Measurements from ENCODE around the gene EVI5L.
"Not testable (repeated sequence)": the region's sequence is repeated elsewhere in the genome, so short reads cannot be mapped to it uniquely, and the experiment has no call there.

Gene EVI5L

DNA sequence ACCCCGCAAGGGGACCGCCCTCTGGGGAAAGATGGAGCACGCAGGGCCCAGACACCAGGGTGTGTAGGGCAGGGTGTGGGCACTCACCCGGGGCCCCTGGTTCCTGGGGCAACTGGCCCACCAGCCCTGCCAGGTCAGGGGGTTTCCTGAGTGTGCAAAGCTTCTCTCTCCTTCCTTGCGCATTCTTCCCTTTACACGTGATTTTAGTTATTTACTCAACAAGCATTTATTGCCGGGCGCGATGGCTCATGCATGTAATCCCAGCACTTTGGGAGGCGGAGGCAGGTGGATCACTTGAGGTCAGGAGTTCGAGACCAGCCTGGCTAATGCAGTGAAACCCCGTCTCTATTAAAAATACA, 23.7 kb downstream of the EVI5L start:
- no peaks in the 10 kb centered on the region for H3K9me3 ChIP-seq (ENCODE audit: control insufficient read depth in 2 of 2, low read length in 2 of 2)
- no peak overlapping the region for H3K27ac ChIP-seq (ENCODE audit: low read length)
- H3K36me3 ChIP-seq (ENCODE audit: control insufficient read depth in 2 of 2, insufficient read depth in 2 of 2, low read length in 2 of 2), result no peaks in the 10 kb centered on the region
- no peak overlapping the region for H3K9ac ChIP-seq (ENCODE audit: low read length in 2 of 2)
- no peak overlapping the region for H3K4me3 ChIP-seq (ENCODE audit: low read length in 2 of 2)
- peaks cover 6% of the 10 kb centered on the region for H3K4me1 ChIP-seq (ENCODE audit: control insufficient read depth, insufficient read depth, low read length)
- H3K27me3 ChIP-seq (ENCODE audit: control insufficient read depth in 1 of 2, insufficient read depth in 2 of 2, low read length in 2 of 2), result peaks cover 4 to 12% of the 10 kb centered on the region in 2 donors

- H3K9me3 ChIP-seq (ENCODE audit: control insufficient read depth in 2 of 2, low read length in 2 of 2), result no peaks in the 10 kb centered on the region
- peaks cover 15 to 17% of the 10 kb centered on the region in 2 donors for H3K27me3 ChIP-seq (ENCODE audit: control insufficient read depth in 1 of 2, insufficient read depth in 2 of 2, low read length in 2 of 2)
- no peak overlapping the region for H3K4me3 ChIP-seq (ENCODE audit: low read length in 2 of 2)
- H3K9ac ChIP-seq (ENCODE audit: low read length in 2 of 2), result no peak overlapping the region
- H3K4me1 ChIP-seq (ENCODE audit: control insufficient read depth, insufficient read depth, low read length), result peaks cover 6% of the 10 kb centered on the region
- H3K27ac ChIP-seq (ENCODE audit: low read length), result no peak overlapping the region
- H3K36me3 ChIP-seq (ENCODE audit: control insufficient read depth in 2 of 2, insufficient read depth in 2 of 2, low read length in 2 of 2), result peaks cover 6 to 8% of the 10 kb centered on the region in 2 donors
Observed at GRCh38 chr19:7855426-7856108, 25.5 kb downstream of the EVI5L start.

GRCh38 chr19:7856109-7856591, 26.1 kb downstream of the EVI5L start:
- peaks cover 21 to 22% of the 10 kb centered on the region in 2 donors for H3K27me3 ChIP-seq (ENCODE audit: control insufficient read depth in 1 of 2, insufficient read depth in 2 of 2, low read length in 2 of 2)
- H3K9ac ChIP-seq (ENCODE audit: low read length in 2 of 2), result no peak overlapping the region
- H3K4me3 ChIP-seq (ENCODE audit: low read length in 2 of 2), result no peak overlapping the region
- no peaks in the 10 kb centered on the region for H3K9me3 ChIP-seq (ENCODE audit: control insufficient read depth in 2 of 2, low read length in 2 of 2)
- no peak overlapping the region for H3K27ac ChIP-seq (ENCODE audit: low read length)
- peaks cover 6 to 8% of the 10 kb centered on the region in 2 donors for H3K36me3 ChIP-seq (ENCODE audit: control insufficient read depth in 2 of 2, insufficient read depth in 2 of 2, low read length in 2 of 2)
- H3K4me1 ChIP-seq (ENCODE audit: control insufficient read depth, insufficient read depth, low read length), result peaks cover 6% of the 10 kb centered on the region

GRCh38 chr19:7856679-7857663, 27.0 kb downstream of the EVI5L start:
- Histone ChIP-seq H3K9ac (ENCODE audit: low read length in 2 of 2) (no peak overlapping the region), H3K27me3 (ENCODE audit: control insufficient read depth in 1 of 2, insufficient read depth in 2 of 2, low read length in 2 of 2) (peaks cover 28 to 29% of the 10 kb centered on the region in 2 donors), H3K36me3 (ENCODE audit: control insufficient read depth in 2 of 2, insufficient read depth in 2 of 2, low read length in 2 of 2) (peaks cover 6 to 8% of the 10 kb centered on the region in 2 donors), H3K4me3 (ENCODE audit: low read length in 2 of 2) (no peak overlapping the region), H3K9me3 (ENCODE audit: control insufficient read depth in 2 of 2, low read length in 2 of 2) (no peaks in the 10 kb centered on the region), H3K4me1 (ENCODE audit: control insufficient read depth, insufficient read depth, low read length) (peaks cover 10% of the 10 kb centered on the region), H3K27ac (ENCODE audit: low read length) (no peak overlapping the region)

DNA sequence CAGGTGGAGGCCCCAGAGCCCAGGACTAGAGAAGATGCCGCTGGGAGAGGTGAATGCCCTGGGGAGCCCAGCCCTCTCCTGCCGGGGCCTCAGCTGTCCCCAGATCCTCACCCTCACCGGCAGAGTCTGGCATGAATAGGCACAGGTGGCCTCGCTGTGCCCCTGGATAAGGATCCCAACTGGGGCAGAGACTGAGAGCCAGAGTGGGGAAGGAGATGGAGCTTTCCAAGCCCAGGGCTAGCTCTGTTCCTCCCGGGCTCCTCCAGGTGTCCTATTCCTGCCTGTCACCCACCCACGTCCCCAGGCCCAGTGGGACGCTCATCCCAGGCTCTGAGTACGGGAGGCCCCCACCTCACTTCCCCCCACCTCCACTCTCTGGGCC, 27.7 kb downstream of the EVI5L start:
- H3K36me3 ChIP-seq (ENCODE audit: control insufficient read depth in 2 of 2, insufficient read depth in 2 of 2, low read length in 2 of 2), result peaks cover 6 to 8% of the 10 kb centered on the region in 2 donors
- H3K9ac ChIP-seq (ENCODE audit: low read length in 2 of 2), result no peak overlapping the region
- peaks cover 30 to 31% of the 10 kb centered on the region in 2 donors for H3K27me3 ChIP-seq (ENCODE audit: control insufficient read depth in 1 of 2, insufficient read depth in 2 of 2, low read length in 2 of 2)
- H3K4me1 ChIP-seq (ENCODE audit: control insufficient read depth, insufficient read depth, low read length), result peaks cover 11% of the 10 kb centered on the region
- H3K9me3 ChIP-seq (ENCODE audit: control insufficient read depth in 2 of 2, low read length in 2 of 2), result no peaks in the 10 kb centered on the region
- no peak overlapping the region for H3K4me3 ChIP-seq (ENCODE audit: low read length in 2 of 2)
- H3K27ac ChIP-seq (ENCODE audit: low read length), result no peak overlapping the region

DNA sequence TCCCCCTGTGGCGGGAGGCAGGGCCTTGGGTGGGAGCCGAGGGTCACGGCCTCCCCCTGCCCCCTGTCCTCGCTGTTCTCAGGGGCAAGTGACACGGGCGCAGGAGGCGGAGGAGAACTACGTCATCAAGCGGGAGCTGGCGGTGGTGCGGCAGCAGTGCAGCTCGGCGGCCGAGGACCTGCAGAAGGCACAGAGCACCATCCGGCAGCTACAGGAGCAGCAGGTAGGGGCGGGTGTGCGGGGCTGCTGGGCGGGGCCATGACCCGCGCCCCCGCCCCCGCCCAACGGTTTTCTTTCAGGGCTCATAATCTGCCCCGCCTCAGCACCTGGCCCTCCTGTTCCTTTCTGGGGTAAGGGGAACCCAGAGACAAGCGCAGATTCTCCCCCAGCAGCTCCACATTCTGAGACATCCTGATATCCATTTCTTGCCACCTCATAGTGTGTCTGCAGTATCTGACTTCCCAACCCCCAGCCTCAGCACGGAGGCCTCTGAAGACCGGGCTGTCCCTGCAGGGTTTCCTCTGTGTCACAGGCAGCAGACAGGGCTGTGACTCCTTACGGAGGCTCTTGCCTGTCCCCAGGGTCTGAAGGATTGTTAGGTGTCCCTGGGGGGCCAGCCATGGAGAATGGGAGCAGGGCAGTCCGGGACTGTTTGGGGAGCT, 28.2 kb downstream of the EVI5L start:
- Histone ChIP-seq H3K4me3 (ENCODE audit: low read length in 2 of 2) (no peak overlapping the region), H3K4me1 (ENCODE audit: control insufficient read depth, insufficient read depth, low read length) (peaks cover 8% of the 10 kb centered on the region), H3K9me3 (ENCODE audit: control insufficient read depth in 2 of 2, low read length in 2 of 2) (no peaks in the 10 kb centered on the region), H3K36me3 (ENCODE audit: control insufficient read depth in 2 of 2, insufficient read depth in 2 of 2, low read length in 2 of 2) (peaks cover 6 to 8% of the 10 kb centered on the region in 2 donors), H3K9ac (ENCODE audit: low read length in 2 of 2) (no peak overlapping the region), H3K27me3 (ENCODE audit: control insufficient read depth in 1 of 2, insufficient read depth in 2 of 2, low read length in 2 of 2) (peaks cover 30 to 31% of the 10 kb centered on the region in 2 donors), H3K27ac (ENCODE audit: low read length) (no peak overlapping the region)

DNA sequence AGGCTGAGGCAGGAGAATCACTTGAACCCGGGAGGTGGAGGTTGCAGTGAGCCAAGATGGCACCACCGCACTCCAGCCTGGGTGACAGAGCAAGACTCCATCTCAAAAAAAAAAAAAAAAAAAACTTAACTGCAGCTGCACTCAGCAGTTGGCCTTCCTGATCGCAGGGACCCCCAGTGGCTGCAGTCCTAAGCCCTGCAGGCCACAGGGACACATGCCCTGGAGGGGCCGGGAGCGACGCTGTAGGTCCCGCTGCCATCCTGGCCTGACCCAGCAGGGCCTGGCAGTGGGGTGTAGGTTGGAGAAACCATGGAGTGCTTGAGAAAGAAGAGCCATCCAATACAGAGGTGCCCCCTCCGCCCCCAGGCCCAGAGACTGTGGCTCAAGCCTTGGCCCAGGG, 29.1 kb downstream of the EVI5L start:
- not testable (repeated sequence) for H3K36me3 ChIP-seq (ENCODE audit: control insufficient read depth in 2 of 2, insufficient read depth in 2 of 2, low read length in 2 of 2); H3K4me3 ChIP-seq (ENCODE audit: low read length in 2 of 2); H3K9ac ChIP-seq (ENCODE audit: low read length in 2 of 2); H3K9me3 ChIP-seq (ENCODE audit: control insufficient read depth in 2 of 2, low read length in 2 of 2); H3K27ac ChIP-seq (ENCODE audit: low read length); H3K4me1 ChIP-seq (ENCODE audit: control insufficient read depth, insufficient read depth, low read length)
- H3K27me3 ChIP-seq (ENCODE audit: control insufficient read depth in 1 of 2, insufficient read depth in 2 of 2, low read length in 2 of 2), result peaks cover 31 to 35% of the 10 kb centered on the region in 2 donors

DNA sequence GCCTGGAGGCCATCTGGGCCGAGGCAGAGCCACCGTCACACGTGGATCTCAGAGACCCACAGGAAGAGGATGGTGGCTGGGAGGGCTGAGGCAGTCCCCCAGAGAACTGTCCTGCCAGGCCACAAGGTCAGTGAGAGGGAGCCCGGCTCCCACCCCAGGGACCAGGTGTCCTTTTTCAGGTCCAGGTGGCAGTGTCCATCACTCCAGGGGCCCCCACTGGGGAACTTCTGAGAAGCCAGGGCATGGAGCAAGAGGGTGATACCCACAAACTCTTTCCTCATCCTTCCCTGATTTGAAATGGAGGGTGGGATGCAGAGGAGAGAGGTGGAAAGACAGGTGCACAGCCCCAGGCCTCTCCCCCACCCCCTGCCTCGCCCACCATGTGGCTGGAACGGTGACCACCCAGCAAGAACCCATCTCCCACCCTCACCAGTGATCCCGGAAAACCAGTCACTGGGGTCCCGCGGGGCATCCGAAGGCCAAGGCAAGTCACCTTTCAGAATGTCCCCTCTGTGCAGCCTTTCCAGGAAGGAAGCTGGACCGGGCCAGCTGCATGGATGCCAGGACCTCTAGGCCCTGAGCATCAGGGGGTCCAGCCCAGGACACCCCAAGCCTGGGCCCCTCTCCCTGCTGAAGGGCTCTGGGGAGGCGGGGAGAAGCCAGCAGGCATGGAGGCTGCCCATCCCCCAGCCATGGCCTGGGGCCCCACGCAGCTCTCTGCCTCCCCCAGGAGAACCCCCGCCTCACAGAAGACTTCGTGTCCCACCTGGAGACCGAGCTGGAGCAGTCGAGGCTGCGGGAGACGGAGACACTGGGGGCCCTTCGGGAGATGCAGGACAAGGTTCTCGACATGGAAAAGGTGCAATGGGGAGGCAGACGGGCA, 30.1 kb downstream of the EVI5L start:
- Histone ChIP-seq H3K9ac (ENCODE audit: low read length in 2 of 2) (no peak overlapping the region), H3K27me3 (ENCODE audit: control insufficient read depth in 1 of 2, insufficient read depth in 2 of 2, low read length in 2 of 2) (peaks cover 31 to 35% of the 10 kb centered on the region in 2 donors), H3K27ac (ENCODE audit: low read length) (no peak overlapping the region), H3K4me3 (ENCODE audit: low read length in 2 of 2) (no peak overlapping the region), H3K9me3 (ENCODE audit: control insufficient read depth in 2 of 2, low read length in 2 of 2) (no peaks in the 10 kb centered on the region), H3K4me1 (ENCODE audit: control insufficient read depth, insufficient read depth, low read length) (peaks cover 5% of the 10 kb centered on the region), H3K36me3 (ENCODE audit: control insufficient read depth in 2 of 2, insufficient read depth in 2 of 2, low read length in 2 of 2) (peaks cover 6 to 8% of the 10 kb centered on the region in 2 donors)

- Histone ChIP-seq H3K4me3 (ENCODE audit: low read length in 2 of 2) (no peak overlapping the region), H3K27ac (ENCODE audit: low read length) (no peak overlapping the region), H3K27me3 (ENCODE audit: control insufficient read depth in 1 of 2, insufficient read depth in 2 of 2, low read length in 2 of 2) (peaks cover 32% of the 10 kb centered on the region in 2 donors), H3K9ac (ENCODE audit: low read length in 2 of 2) (no peak overlapping the region), H3K9me3 (ENCODE audit: control insufficient read depth in 2 of 2, low read length in 2 of 2) (no peaks in the 10 kb centered on the region), H3K4me1 (ENCODE audit: control insufficient read depth, insufficient read depth, low read length) (peaks cover 5% of the 10 kb centered on the region), H3K36me3 (ENCODE audit: control insufficient read depth in 2 of 2, insufficient read depth in 2 of 2, low read length in 2 of 2) (peaks cover 6 to 8% of the 10 kb centered on the region in 2 donors)
Observed at GRCh38 chr19:7860714-7861618, 30.9 kb downstream of the EVI5L start.
